ENCODE results near the gene TMEM131L.

DNA sequence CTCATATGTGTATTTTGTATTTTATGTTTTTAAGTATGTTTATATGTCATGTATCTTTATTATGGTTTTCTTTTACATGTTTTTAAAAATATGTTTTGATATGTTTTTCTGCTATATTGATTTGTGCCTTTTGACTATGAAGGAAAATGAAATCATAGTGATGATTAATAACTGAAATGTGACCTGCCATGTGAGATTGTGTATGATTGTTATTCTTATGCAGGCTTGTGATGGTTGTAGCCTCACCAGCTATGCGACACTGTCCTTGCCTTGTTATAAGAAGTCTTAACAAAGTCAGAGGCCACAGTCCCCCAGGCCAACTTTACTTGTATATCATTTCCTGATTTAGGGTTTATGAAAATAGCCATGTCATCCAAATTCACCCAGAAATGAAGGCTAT, 83.2 kb downstream of the TMEM131L start:
- no peak for TF ChIP-seq CTCF (IDR thresholded peaks at IDR 0.05; ENCODE audit: low read length)
- no peak for TF ChIP-seq EZH2 (IDR thresholded peaks at IDR 0.05; ENCODE audit: borderline replicate concordance, low read length)

All from OCI-LY1 (cell line).